Neural progenitor cell (in vitro differentiated cells): ENCODE data around the gene MYL9. TPM values are rescaled to one million over a fixed set of nuclear protein-coding genes. Genes with fewer than 3 reads are reported as not detected.

ENCODE experiments used
- DNase-seq: peaks from one replicate; pipeline ENCODE4 v3.0.0-alpha.2; 2016; ENCODE audit warnings: low spot score
- H2AFZ ChIP-seq: fragments of 200-600 bp; sonication (generic); replicated peaks from 2 replicates; pipeline ENCODE4 v1.6.1; 2016; ENCODE audit warnings: antibody characterized with exemption
- H3F3A ChIP-seq: fragments of 200-600 bp; sonication (generic); 2 replicates; pipeline ENCODE4 v1.6.1; 2016; ENCODE audit warnings: antibody characterized with exemption, low read depth
- H3K27ac ChIP-seq: fragments of 200-600 bp; sonication (generic); 2 replicates; pipeline ENCODE4 v1.5.1; 2016; ENCODE audit warnings: mild to moderate bottlenecking
- H3K27me3 ChIP-seq: fragments of 200-600 bp; sonication (generic); 2 replicates; pipeline ENCODE4 v1.6.1; 2016; ENCODE audit warnings: mild to moderate bottlenecking, moderate library complexity
- H3K36me3 ChIP-seq: fragments of 200-600 bp; sonication (generic); 2 replicates; pipeline ENCODE4 v1.5.1; 2016
- H3K4me1 ChIP-seq: fragments of 200-600 bp; sonication (generic); 2 replicates; pipeline ENCODE4 v1.6.1; 2016; ENCODE audit warnings: mixed run types
- H3K4me2 ChIP-seq: fragments of 200-600 bp; sonication (generic); 2 replicates; pipeline ENCODE4 v1.6.1; 2016
- H3K4me3 ChIP-seq: fragments of 200-600 bp; sonication (generic); 2 replicates; pipeline ENCODE4 v1.5.1; 2016
- H3K79me2 ChIP-seq: fragments of 200-600 bp; sonication (generic); 2 replicates; pipeline ENCODE4 v1.6.1; 2016; ENCODE audit warnings: low read depth
- H3K9ac ChIP-seq: fragments of 200-600 bp; sonication (generic); 2 replicates; pipeline ENCODE4 v1.6.1; 2016
- H3K9me3 ChIP-seq: fragments of 200-600 bp; sonication (generic); 2 replicates; pipeline ENCODE4 v1.5.1; 2016; ENCODE audit warnings: low read depth
- H4K20me1 ChIP-seq: fragments of 200-600 bp; sonication (generic); 2 replicates; pipeline ENCODE4 v1.6.1; 2016; ENCODE audit warnings: low read depth
- H3K27ac Mint-ChIP-seq: 3 replicates; pipeline ENCODE4 v1.8.0; 2021; ENCODE audit warnings: mixed read lengths
- H3K27me3 Mint-ChIP-seq: 2 replicates; pipeline ENCODE4 v1.8.0; 2022; ENCODE audit warnings: low read depth, mild to moderate bottlenecking, inconsistent platforms, moderate library complexity, mixed read lengths; ENCODE audit not compliant: insufficient read depth
- H3K36me3 Mint-ChIP-seq: 3 replicates; pipeline ENCODE4 v1.8.0; 2021; ENCODE audit warnings: mixed read lengths
- H3K4me1 Mint-ChIP-seq: 3 replicates; pipeline ENCODE4 v1.8.0; 2021; ENCODE audit warnings: mixed read lengths
- H3K4me3 Mint-ChIP-seq: 3 replicates; pipeline ENCODE4 v1.8.0; 2021; ENCODE audit warnings: mild to moderate bottlenecking, moderate library complexity, mixed read lengths
- H3K9me3 Mint-ChIP-seq: 3 replicates; pipeline ENCODE4 v1.8.0; 2020; ENCODE audit warnings: mixed read lengths
- EZH2 ChIP-seq: fragments of 200-600 bp; sonication (generic); IDR thresholded peaks from 2 replicates; pipeline ENCODE4 v1.6.1; 2017; ENCODE audit warnings: antibody characterized with exemption, mild to moderate bottlenecking, moderate library complexity
- EZH2phosphoT487 ChIP-seq: fragments of 200-600 bp; sonication (generic); IDR thresholded peaks from 2 replicates; pipeline ENCODE4 v1.6.1; 2017; ENCODE audit warnings: antibody characterized with exemption
- total RNA-seq: library from RNA; depleted of rRNA; stranded (reverse); fragments of >200 nt; gene quantifications from 2 replicates; pipeline ENCODE4 v1.2.3, GENCODE V29; 2015; ENCODE audit warnings: low replicate concordance
- TF ChIP-seq, protein P1 (sequence below): fragments of 200-600 bp; sonication (generic); IDR thresholded peaks from 2 replicates; pipeline ENCODE4 v1.5.1; 2017; ENCODE audit warnings: antibody characterized with exemption, mild to moderate bottlenecking

The MYL9 gene
- total RNA-seq, 1 donor from 2014 or later = 12.4 TPM

DNA sequence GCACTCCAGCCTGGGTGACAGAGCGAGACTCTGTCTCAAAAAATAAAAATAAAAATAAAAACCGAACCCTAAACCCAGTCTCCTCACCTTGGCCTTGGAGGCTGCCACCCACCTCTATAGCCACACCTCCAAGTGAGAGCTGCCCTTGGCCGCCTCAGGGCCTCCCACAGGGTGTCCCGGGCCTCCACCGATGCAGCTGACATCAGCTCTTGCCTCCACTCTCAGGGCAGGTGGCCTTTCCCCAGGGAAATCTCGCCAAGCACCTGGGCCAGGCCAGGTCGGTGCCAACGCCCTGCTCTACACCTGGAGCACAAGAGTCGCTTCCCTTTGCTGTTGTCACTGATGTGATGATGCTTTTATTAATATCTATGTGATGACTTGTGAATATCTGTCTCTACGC lies 8.9 kb upstream of the MYL9 start:
- Mint-ChIP-seq H3K9me3 (no peaks in the 10 kb centered on the region), H3K36me3 (peaks cover 6% of the 10 kb centered on the region), H3K27ac (no peak overlapping the region), H3K4me1 (peaks cover 2% of the 10 kb centered on the region), H3K4me3 (no peak overlapping the region), H3K27me3 (peaks cover 3% of the 10 kb centered on the region)
- no peak for DNase-seq
- no peak overlapping the region for H3K4me3 ChIP-seq
- H3K4me1 ChIP-seq = no peaks in the 10 kb centered on the region
- no peak overlapping the region for H3K4me2 ChIP-seq
- no peak overlapping the region for H3K9ac ChIP-seq
- no peak overlapping the region for H3K27ac ChIP-seq
- H3K79me2 ChIP-seq = no peaks in the 10 kb centered on the region
- peaks cover 7% of the 10 kb centered on the region for H4K20me1 ChIP-seq
- TF ChIP-seq EZH2phosphoT487 = no peak
- TF ChIP-seq, protein P1, sequence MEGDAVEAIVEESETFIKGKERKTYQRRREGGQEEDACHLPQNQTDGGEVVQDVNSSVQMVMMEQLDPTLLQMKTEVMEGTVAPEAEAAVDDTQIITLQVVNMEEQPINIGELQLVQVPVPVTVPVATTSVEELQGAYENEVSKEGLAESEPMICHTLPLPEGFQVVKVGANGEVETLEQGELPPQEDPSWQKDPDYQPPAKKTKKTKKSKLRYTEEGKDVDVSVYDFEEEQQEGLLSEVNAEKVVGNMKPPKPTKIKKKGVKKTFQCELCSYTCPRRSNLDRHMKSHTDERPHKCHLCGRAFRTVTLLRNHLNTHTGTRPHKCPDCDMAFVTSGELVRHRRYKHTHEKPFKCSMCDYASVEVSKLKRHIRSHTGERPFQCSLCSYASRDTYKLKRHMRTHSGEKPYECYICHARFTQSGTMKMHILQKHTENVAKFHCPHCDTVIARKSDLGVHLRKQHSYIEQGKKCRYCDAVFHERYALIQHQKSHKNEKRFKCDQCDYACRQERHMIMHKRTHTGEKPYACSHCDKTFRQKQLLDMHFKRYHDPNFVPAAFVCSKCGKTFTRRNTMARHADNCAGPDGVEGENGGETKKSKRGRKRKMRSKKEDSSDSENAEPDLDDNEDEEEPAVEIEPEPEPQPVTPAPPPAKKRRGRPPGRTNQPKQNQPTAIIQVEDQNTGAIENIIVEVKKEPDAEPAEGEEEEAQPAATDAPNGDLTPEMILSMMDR = no peak
- TF ChIP-seq EZH2 = no peak
- no peaks in the 10 kb centered on the region for H3F3A ChIP-seq
- no peaks in the 10 kb centered on the region for H3K27me3 ChIP-seq
- no peak overlapping the region for H2AFZ ChIP-seq
- H3K9me3 ChIP-seq = no peaks in the 10 kb centered on the region
- no peaks in the 10 kb centered on the region for H3K36me3 ChIP-seq

DNA sequence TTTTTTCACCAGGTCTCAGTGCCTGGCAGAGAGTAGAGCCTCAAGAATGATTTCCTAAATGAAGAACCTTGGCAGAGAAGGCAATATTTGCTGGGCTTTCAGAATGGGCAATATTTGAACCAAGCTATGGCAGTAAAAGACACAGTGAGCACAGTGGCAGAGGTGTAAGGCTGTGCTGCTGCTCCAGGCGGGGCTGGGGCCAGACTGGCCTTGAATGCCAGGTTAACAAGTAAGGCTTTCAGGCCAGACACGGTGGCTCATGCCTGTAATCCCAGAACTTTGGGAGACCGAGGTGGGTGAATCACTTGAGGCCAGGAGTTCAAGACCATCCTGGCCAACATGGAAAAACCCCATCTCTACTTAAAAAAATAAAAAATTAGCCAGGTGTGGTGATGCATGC lies 8.5 kb upstream of the MYL9 start:
- Histone ChIP-seq H3K4me3 (no peak overlapping the region), H3K9ac (no peak overlapping the region), H3K4me1 (no peaks in the 10 kb centered on the region), H3K79me2 (no peaks in the 10 kb centered on the region), H3K4me2 (no peak overlapping the region), H3K36me3 (no peaks in the 10 kb centered on the region), H3F3A (no peaks in the 10 kb centered on the region), H2AFZ (no peak overlapping the region), H3K9me3 (no peaks in the 10 kb centered on the region), H3K27ac (no peak overlapping the region), H3K27me3 (no peaks in the 10 kb centered on the region), H4K20me1 (peaks cover 4% of the 10 kb centered on the region)
- peaks cover 3% of the 10 kb centered on the region for H3K27me3 Mint-ChIP-seq
- no peaks in the 10 kb centered on the region for H3K4me1 Mint-ChIP-seq
- TF ChIP-seq, protein P1 = no peak
- TF ChIP-seq EZH2 (no peak), EZH2phosphoT487 (no peak)
- H3K27ac Mint-ChIP-seq = no peak overlapping the region
- peaks cover 4% of the 10 kb centered on the region for H3K36me3 Mint-ChIP-seq
- no peak overlapping the region for H3K4me3 Mint-ChIP-seq
- no peak for DNase-seq
- H3K9me3 Mint-ChIP-seq = no peaks in the 10 kb centered on the region

DNA sequence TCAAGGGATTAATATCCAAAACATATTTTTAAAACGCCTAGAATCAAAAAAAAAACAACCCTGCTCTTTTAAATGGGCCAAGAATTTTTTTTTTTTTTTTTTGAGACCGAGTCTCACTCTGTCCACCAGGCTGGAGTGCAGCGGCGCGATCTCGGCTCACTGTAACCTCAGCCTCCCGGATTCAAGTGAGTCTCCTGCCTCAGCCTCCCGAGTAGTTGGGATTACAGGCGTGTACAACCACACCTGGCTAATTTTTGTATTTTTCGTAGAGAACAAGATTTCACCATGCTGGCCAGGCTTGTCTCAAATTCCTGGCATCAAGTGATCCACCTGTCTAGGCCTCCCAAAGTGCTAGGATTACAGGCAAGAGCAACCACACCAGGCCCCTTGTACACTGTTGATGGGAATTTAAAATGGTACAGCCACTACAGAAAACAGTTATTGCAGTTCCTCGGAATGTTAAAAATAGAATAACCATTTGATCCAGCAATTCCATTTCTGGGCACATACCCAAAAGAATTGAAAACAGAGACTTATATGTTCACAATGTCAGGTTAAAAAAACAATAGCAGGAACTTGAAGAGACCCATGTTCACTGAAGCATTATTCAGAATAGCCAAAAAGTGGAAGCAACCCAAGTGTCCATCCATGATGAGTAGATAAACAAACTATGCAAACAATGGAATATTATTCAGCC lies 3.1 kb upstream of the MYL9 start:
- Histone ChIP-seq H3F3A (peaks cover 3% of the 10 kb centered on the region), H3K27ac (no peak overlapping the region), H3K4me3 (no peak overlapping the region), H3K4me1 (peaks cover 26% of the 10 kb centered on the region), H3K9ac (no peak overlapping the region), H2AFZ (no peak overlapping the region), H4K20me1 (peaks cover 17% of the 10 kb centered on the region), H3K4me2 (no peak overlapping the region), H3K27me3 (no peaks in the 10 kb centered on the region), H3K9me3 (no peaks in the 10 kb centered on the region), H3K79me2 (peaks cover 11% of the 10 kb centered on the region), H3K36me3 (no peaks in the 10 kb centered on the region)
- Mint-ChIP-seq H3K4me3 (no peak overlapping the region), H3K27me3 (peaks cover 3% of the 10 kb centered on the region), H3K9me3 (no peaks in the 10 kb centered on the region), H3K27ac (no peak overlapping the region), H3K4me1 (peaks cover 22% of the 10 kb centered on the region), H3K36me3 (no peaks in the 10 kb centered on the region)
- DNase-seq = no peak
- TF ChIP-seq EZH2 = no peak
- TF ChIP-seq, protein P1 = no peak
- no peak for TF ChIP-seq EZH2phosphoT487
